ENCODE data around the gene MCTP2.

The MCTP2 gene

GRCh38 chr15:94398001-94398400, 166.6 kb downstream of the MCTP2 start:
- DNase-seq (ENCODE audit: low read depth) = no peak

GRCh38 chr15:94400526-94401298, 169.4 kb downstream of the MCTP2 start:
- DNase-seq (ENCODE audit: low read depth) = no peak

DNA sequence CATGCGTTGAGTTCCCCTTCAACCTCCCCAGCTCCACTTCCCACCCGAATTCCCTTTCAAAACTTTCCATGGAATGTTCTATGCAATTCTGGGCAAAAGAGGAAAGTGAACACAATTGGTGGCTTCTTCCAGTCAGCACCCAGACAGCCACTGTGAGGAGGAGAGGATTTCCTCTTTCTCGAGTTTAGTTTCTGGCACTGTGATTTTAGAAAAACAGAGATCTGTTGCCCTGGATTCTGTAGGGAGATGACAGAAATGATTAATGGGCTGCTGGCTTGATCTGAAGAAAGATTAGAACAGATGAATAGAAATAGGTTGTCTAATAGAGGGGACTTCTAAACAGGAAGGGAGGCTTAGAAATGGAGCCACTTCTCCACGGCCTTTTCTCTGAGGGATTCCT, 172.0 kb downstream of the MCTP2 start:
- DNase-seq (ENCODE audit: low read depth) = peak; percentile 1

GRCh38 chr15:94404733-94405283, 173.4 kb downstream of the MCTP2 start:
- DNase-seq (ENCODE audit: low read depth) = no peak

- no peak for DNase-seq (ENCODE audit: low read depth)
Measured at GRCh38 chr15:94411285-94411684, 179.9 kb downstream of the MCTP2 start.

GRCh38 chr15:94411846-94412245, 180.5 kb downstream of the MCTP2 start:
- no peak for DNase-seq (ENCODE audit: low read depth)

DNA sequence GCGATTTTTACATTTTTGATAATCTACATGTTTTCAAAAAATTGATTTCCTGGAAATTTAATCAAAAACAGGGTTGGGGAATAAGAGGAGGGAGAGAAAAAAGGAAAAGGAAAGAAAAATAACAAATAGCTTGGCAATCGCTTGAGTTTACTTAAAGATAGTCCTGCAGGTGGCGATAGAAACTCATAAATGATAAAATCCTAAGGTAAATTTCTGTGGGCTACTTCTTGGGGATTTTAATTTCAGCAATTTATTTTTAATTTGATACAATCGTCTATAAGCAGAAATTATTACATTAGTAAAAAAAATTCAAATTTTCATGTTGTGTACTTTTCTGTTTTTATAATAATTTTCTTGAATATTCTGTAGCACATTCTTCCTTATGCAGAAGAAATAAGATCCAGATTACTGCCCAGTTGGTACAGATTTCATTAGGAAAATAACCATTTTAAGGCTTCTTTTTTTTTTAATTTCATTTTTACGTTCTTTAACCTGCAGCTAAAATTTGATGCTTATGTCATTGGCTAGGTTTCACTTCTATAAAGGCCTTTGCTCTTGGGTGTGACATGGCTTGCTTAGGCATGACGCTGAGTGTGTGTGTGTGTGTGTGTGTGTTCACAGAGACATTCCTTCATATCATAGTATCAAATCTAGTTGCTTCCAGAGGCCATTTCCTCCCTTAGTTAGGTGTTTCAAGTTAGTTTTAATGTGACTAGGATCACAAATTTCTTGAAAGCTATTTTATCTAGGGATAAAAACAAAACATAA, 181.8 kb downstream of the MCTP2 start:
- DNase-seq (ENCODE audit: low read depth) = peak; percentile 6

DNA sequence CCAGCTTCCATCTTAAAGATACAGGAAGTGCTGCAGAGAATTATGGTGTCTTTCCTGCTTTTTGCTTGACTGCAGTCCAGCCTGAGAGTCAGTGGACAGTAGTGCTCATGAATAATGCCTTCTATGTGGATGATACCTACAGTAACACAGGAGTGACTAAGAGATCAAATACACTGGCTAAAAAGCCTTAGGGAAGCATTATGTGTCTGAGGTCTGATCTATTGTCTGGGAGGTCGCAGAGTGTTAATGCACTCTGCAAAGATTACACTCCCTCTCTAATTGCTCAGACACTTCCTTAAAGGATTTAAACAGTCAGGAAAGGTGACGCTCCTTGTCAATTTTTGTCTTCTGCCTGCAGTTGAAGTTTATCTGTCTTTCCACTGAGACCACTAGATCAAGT, 183.6 kb downstream of the MCTP2 start:
- DNase-seq (ENCODE audit: low read depth) = no peak

DNA sequence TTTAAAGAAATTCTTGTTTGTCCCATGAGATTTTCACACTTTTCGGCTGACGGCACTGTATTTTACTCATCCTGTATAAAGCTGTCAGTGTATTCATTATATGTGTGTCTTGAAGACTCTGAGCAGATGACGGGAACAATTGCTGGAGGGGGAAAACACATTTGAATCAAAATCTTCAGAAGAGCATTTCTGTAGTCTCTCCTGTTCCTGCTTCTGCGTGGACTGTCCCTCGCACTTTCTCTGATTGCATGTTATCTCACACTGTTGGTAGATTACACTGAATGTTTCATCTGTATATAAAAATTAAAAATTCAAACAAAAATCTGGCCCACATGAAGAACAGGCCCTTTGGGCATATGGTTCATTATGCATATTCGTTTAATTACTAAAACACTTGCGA, 184.9 kb downstream of the MCTP2 start:
- no peak for DNase-seq (ENCODE audit: low read depth)

- DNase-seq (ENCODE audit: low read depth) = no peak
Measured at GRCh38 chr15:94416820-94417219, 185.5 kb downstream of the MCTP2 start.

DNA sequence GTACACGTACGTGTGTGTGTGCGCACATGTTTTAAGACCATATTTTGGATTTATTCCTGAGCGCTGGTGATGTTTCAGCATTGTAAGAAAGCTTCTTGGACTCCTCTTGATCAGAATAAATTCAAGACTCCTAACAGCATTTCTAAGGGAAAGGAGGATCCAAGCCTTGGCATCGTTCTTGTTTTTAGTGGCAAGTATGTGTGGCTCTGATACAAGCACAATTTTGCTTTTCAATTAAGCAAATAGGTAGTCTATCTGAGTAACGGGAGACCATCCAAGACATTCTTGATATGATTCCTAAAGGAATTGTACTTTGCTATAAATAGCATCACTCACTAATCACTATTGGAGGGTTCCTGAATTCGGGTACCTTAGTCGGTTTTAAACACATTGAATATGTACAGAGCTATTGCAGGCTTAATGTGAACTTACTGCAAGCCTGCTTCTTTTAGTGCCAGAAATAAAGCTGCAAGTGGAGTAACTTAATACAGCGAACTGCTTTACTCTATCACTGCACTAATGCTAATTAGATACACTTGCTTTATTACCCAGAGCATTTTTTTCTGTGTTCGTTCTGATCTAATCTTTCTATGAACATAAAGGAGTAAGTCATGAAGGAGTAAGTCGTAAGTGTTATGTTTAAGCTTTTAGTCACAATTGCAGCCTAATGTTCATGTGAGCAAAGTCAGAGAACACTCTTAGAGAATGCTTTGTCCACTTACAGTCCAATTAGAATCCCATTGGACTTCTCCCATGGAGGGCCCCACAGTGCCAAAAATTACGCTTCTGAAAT, 186.3 kb downstream of the MCTP2 start:
- DNase-seq (ENCODE audit: low read depth) = no peak

DNA sequence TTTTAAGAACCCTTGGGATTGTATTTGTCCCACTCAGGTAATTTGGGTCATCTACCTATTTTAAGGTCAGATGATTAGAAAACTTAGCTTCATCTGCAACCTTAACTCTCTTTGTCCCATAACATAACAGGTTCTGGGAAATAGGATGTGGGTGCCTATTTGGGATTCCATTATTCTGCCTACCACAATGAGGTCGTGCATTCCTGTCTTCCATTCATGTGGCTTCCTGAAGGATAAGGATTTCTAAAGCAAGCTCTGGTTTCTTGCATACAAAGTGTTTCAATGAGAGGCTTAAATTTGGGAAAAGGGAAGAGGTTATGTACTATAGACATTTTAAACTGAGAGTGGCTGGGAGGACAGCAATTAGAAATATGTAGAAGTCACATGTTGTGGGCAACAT, 190.3 kb downstream of the MCTP2 start:
- DNase-seq (ENCODE audit: low read depth) = no peak

- no peak for DNase-seq (ENCODE audit: low read depth)
Measured at GRCh38 chr15:94432279-94432678, 200.9 kb downstream of the MCTP2 start.

- DNase-seq (ENCODE audit: low read depth) = no peak
Measured at GRCh38 chr15:94439158-94439557, 207.8 kb downstream of the MCTP2 start.

DNA sequence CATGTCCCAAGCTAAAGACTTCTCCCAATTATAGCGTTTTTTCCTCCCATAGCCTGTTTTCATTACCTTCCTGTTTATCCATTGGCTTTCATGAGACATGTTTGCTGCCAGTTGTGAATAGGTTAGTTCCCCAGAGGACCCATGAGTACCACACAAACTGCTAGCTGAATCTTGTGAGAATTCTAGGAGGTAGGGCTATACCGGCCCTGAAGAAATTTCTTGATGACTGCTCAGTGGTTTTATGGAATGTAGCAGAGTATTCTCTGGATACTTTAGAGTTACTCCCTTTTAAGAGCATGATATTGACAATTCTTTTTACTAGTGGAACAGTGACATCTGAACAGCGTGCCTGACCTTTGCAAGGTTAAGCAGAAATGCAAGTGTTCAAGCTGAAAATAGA, 210.4 kb downstream of the MCTP2 start:
- DNase-seq (ENCODE audit: low read depth) = no peak

GRCh38 chr15:94442480-94442879, 211.1 kb downstream of the MCTP2 start:
- DNase-seq (ENCODE audit: low read depth) = no peak

- no peak for DNase-seq (ENCODE audit: low read depth)
Measured at GRCh38 chr15:94443186-94443585, 211.8 kb downstream of the MCTP2 start.

DNA sequence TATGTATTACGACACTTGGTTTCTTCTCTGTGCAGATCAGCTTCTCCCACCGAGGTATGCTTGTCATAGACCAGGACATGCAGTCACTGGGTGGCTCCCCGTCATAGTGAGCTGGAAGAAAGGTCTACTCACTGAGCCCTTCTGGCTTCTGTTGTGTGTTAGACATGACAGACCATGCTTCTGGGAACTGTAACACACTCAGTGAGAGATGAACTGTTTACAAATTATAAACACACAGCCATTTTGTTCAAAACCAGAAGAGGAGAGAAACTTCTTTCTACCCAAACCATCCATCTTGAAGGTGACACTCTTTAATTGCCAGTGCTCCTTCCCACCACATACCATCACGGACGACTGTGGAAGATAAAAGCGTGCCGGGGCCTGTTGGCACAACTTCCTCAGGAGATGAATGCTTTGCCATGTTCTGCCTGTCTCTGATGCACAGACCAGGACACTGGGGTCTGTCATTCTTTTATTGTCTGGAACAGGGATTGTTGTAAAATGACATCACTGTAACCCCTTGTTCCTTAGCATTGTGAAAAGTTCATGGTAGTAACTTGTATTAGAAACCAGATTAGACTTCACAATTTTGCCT, 214.3 kb downstream of the MCTP2 start:
- no peak for DNase-seq (ENCODE audit: low read depth)

GRCh38 chr15:94446441-94446840, 215.1 kb downstream of the MCTP2 start:
- DNase-seq (ENCODE audit: low read depth) = no peak

DNA sequence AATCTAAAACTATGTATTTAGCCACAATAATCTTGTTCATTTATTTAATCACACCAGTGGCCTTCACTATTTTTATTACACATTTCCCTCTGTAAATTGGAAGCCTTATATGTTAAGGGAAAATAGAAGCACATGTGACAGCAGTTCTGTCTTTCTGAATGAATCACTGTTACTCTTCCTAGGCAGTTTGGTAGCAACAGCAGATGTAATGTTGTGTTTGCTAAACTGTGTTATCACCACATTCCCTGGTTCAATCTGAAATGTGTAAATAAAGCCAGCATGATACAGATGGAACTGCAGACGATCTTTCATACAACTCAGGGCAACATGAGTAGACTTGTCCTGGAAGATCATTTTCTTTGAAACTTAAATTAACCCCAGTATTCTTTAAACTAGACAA, 220.1 kb downstream of the MCTP2 start:
- DNase-seq (ENCODE audit: low read depth) = no peak

DNA sequence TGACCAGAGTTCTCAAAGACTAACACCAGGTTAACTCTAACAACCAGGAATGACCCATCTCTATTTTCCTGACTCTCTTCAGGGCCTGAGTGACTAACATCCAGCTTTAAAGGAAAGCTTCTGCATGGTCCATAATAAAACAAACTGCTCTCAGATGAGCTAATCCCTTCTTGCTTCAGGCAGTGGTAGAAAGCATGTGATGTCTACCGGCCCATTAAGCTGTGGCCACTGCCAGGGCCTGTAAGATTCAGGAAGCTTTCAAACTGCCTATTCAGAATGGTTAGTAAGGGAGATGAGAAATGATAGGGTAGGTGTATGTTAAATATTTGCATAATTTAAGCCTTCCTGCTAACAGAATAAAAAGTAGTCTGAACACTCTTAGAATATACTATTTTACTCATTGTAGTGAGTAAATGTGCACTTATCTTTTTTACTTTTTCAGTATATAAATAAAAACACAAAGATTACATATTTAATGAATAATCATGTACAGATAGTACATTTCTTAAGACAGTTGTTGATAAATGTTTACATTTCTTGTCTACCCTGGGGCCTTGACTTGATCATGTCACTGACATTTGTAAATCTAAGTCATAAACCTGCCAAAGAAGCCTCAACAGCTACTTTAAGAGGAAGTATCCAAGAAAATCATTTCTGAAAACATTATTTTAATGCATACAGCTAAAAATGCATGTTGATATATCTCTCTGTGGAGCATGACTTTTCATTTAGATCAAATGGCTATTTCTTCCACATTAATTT, 222.0 kb downstream of the MCTP2 start:
- no peak for DNase-seq (ENCODE audit: low read depth)
